OCI-LY1 (cell line): Measurements from ENCODE around the gene ALPI.

Source experiments
- CTCF ChIP-seq: fragments of 200-600 bp; sonication (generic), shearing (Covaris generic); IDR thresholded peaks from 2 replicates; pipeline ENCODE4 v1.5.1; 2017; ENCODE audit warnings: mild to moderate bottlenecking, antibody characterized with exemption, low read length, moderate library complexity, mixed read lengths
- EZH2 ChIP-seq: fragments of 200-600 bp; sonication (generic), shearing (Covaris generic); IDR thresholded peaks from 2 replicates; pipeline ENCODE4 v1.8.0; 2017; ENCODE audit warnings: borderline replicate concordance, mixed run types, mild to moderate bottlenecking, antibody characterized with exemption, low read length, moderate library complexity, mixed read lengths

GRCh38 chr2:232485757-232486557 is 30.0 kb downstream of the ALPI start:
- TF ChIP-seq CTCF, result no peak
- TF ChIP-seq EZH2, result no peak
